ENCODE measurements around the gene NDEL1. TPM values are rescaled to one million over a fixed set of nuclear protein-coding genes. Genes with fewer than 3 reads are reported as not detected.

The NDEL1 gene
- total RNA-seq, 1 experiment from 2014 or later = 23.0 TPM

GRCh38 chr17:8473451-8474192, 37.9 kb downstream of the NDEL1 start:
- no peaks in the 10 kb centered on the region for H3K4me1 ChIP-seq
- no peak overlapping the region for H3K4me3 ChIP-seq
- H3K36me3 ChIP-seq = 0 out of 2 replicates have a peak, but pooled peaks cover 10% of the 10 kb centered on the region
- DNase-seq = no peak
- H3K9me3 ChIP-seq (replicated peaks) = no peaks in the 10 kb centered on the region
- no peaks in the 10 kb centered on the region for H3K27me3 ChIP-seq
- no peak overlapping the region for H3K27ac ChIP-seq

- Histone ChIP-seq H3K9me3 (replicated peaks) (no peaks in the 10 kb centered on the region), H3K4me3 (no peak overlapping the region), H3K27me3 (no peaks in the 10 kb centered on the region), H3K36me3 (peaks cover 18% of the 10 kb centered on the region), H3K27ac (no peak overlapping the region), H3K4me1 (no peaks in the 10 kb centered on the region)
- DNase-seq = no peak
Observed at GRCh38 chr17:8474826-8475225, 39.1 kb downstream of the NDEL1 start.

GRCh38 chr17:8475227-8475626, 39.5 kb downstream of the NDEL1 start:
- H3K4me1 ChIP-seq = no peaks in the 10 kb centered on the region
- no peaks in the 10 kb centered on the region for H3K9me3 ChIP-seq (replicated peaks)
- no peak for DNase-seq
- H3K36me3 ChIP-seq = peaks cover 18% of the 10 kb centered on the region
- no peak overlapping the region for H3K4me3 ChIP-seq
- H3K27me3 ChIP-seq = no peaks in the 10 kb centered on the region
- no peak overlapping the region for H3K27ac ChIP-seq

GRCh38 chr17:8475781-8476180, 40.1 kb downstream of the NDEL1 start:
- Histone ChIP-seq H3K27me3 (no peaks in the 10 kb centered on the region), H3K36me3 (peaks cover 18% of the 10 kb centered on the region), H3K27ac (no peak overlapping the region), H3K9me3 (replicated peaks) (no peaks in the 10 kb centered on the region), H3K4me1 (no peaks in the 10 kb centered on the region), H3K4me3 (no peak overlapping the region)
- DNase-seq = no peak

GRCh38 chr17:8476741-8477140, 41.1 kb downstream of the NDEL1 start:
- Histone ChIP-seq H3K27me3 (no peaks in the 10 kb centered on the region), H3K27ac (no peak overlapping the region), H3K4me1 (no peaks in the 10 kb centered on the region), H3K4me3 (no peak overlapping the region), H3K9me3 (replicated peaks) (no peaks in the 10 kb centered on the region), H3K36me3 (peaks cover 20% of the 10 kb centered on the region)
- DNase-seq = no peak

GRCh38 chr17:8477171-8477570, 41.5 kb downstream of the NDEL1 start:
- DNase-seq = no peak
- Histone ChIP-seq H3K27ac (no peak overlapping the region), H3K4me3 (no peak overlapping the region), H3K4me1 (no peaks in the 10 kb centered on the region), H3K27me3 (no peaks in the 10 kb centered on the region), H3K9me3 (replicated peaks) (no peaks in the 10 kb centered on the region), H3K36me3 (peaks cover 17% of the 10 kb centered on the region)

GRCh38 chr17:8477715-8478441, 42.2 kb downstream of the NDEL1 start:
- H3K4me1 ChIP-seq = no peaks in the 10 kb centered on the region
- no peak for DNase-seq
- H3K36me3 ChIP-seq = peaks cover 15% of the 10 kb centered on the region
- no peak overlapping the region for H3K4me3 ChIP-seq
- H3K27ac ChIP-seq = no peak overlapping the region
- H3K9me3 ChIP-seq (replicated peaks) = no peaks in the 10 kb centered on the region
- no peaks in the 10 kb centered on the region for H3K27me3 ChIP-seq

GRCh38 chr17:8479431-8479947, 43.8 kb downstream of the NDEL1 start:
- Histone ChIP-seq H3K4me3 (no peak overlapping the region), H3K4me1 (no peaks in the 10 kb centered on the region), H3K9me3 (replicated peaks) (0 out of 2 replicates have a peak, but pooled peaks cover 1% of the 10 kb centered on the region), H3K36me3 (peaks cover 26% of the 10 kb centered on the region), H3K27me3 (no peaks in the 10 kb centered on the region), H3K27ac (no peak overlapping the region)
- no peak for DNase-seq

- H3K27ac ChIP-seq = no peak overlapping the region
- DNase-seq = no peak
- no peaks in the 10 kb centered on the region for H3K27me3 ChIP-seq
- H3K36me3 ChIP-seq = peaks cover 30% of the 10 kb centered on the region
- H3K4me1 ChIP-seq = no peaks in the 10 kb centered on the region
- no peak overlapping the region for H3K4me3 ChIP-seq
- 0 out of 2 replicates have a peak, but pooled peaks cover 5% of the 10 kb centered on the region for H3K9me3 ChIP-seq (replicated peaks)
Observed at GRCh38 chr17:8480011-8480976, 44.6 kb downstream of the NDEL1 start.

- peaks cover 38% of the 10 kb centered on the region for H3K36me3 ChIP-seq
Observed at GRCh38 chr17:8481089-8481488, 45.4 kb downstream of the NDEL1 start.

GRCh38 chr17:8481703-8482102, 46.0 kb downstream of the NDEL1 start:
- H3K4me1 ChIP-seq = no peaks in the 10 kb centered on the region
- 0 out of 2 replicates have a peak, but pooled peaks cover 5% of the 10 kb centered on the region for H3K9me3 ChIP-seq (replicated peaks)
- H3K4me3 ChIP-seq = no peak overlapping the region
- peaks cover 39% of the 10 kb centered on the region for H3K36me3 ChIP-seq
- DNase-seq = no peak
- H3K27me3 ChIP-seq = no peaks in the 10 kb centered on the region
- no peak overlapping the region for H3K27ac ChIP-seq

More at GRCh38 chr17:8481089-8481488, 45.4 kb downstream of the NDEL1 start:
- 0 out of 2 replicates have a peak, but pooled peaks cover 5% of the 10 kb centered on the region for H3K9me3 ChIP-seq (replicated peaks)
- no peak overlapping the region for H3K4me3 ChIP-seq
- H3K27ac ChIP-seq = no peak overlapping the region
- H3K27me3 ChIP-seq = no peaks in the 10 kb centered on the region
- H3K4me1 ChIP-seq = no peaks in the 10 kb centered on the region
- no peak for DNase-seq

- 0 out of 2 replicates have a peak, but pooled peaks cover 5% of the 10 kb centered on the region for H3K9me3 ChIP-seq (replicated peaks)
- H3K4me1 ChIP-seq = no peaks in the 10 kb centered on the region
- H3K27me3 ChIP-seq = no peaks in the 10 kb centered on the region
- H3K4me3 ChIP-seq = no peak overlapping the region
- H3K27ac ChIP-seq = no peak overlapping the region
- peaks cover 39% of the 10 kb centered on the region for H3K36me3 ChIP-seq
- no peak for DNase-seq
Observed at GRCh38 chr17:8482546-8482945, 46.9 kb downstream of the NDEL1 start.

GRCh38 chr17:8484465-8484864, 48.8 kb downstream of the NDEL1 start:
- Histone ChIP-seq H3K27me3 (no peaks in the 10 kb centered on the region), H3K36me3 (peaks cover 33% of the 10 kb centered on the region), H3K4me3 (no peak overlapping the region), H3K9me3 (replicated peaks) (0 out of 2 replicates have a peak, but pooled peaks cover 5% of the 10 kb centered on the region), H3K4me1 (no peaks in the 10 kb centered on the region), H3K27ac (no peak overlapping the region)
- no peak for DNase-seq

GRCh38 chr17:8485491-8485890, 49.8 kb downstream of the NDEL1 start:
- no peak for DNase-seq
- no peak overlapping the region for H3K27ac ChIP-seq
- no peaks in the 10 kb centered on the region for H3K27me3 ChIP-seq
- H3K4me1 ChIP-seq = no peaks in the 10 kb centered on the region
- H3K9me3 ChIP-seq (replicated peaks) = 0 out of 2 replicates have a peak, but pooled peaks cover 5% of the 10 kb centered on the region
- H3K36me3 ChIP-seq = peaks cover 36% of the 10 kb centered on the region
- no peak overlapping the region for H3K4me3 ChIP-seq

Measured in SJCRH30 (cell line).